Measurements from ENCODE around the gene IRAK4.

DNA sequence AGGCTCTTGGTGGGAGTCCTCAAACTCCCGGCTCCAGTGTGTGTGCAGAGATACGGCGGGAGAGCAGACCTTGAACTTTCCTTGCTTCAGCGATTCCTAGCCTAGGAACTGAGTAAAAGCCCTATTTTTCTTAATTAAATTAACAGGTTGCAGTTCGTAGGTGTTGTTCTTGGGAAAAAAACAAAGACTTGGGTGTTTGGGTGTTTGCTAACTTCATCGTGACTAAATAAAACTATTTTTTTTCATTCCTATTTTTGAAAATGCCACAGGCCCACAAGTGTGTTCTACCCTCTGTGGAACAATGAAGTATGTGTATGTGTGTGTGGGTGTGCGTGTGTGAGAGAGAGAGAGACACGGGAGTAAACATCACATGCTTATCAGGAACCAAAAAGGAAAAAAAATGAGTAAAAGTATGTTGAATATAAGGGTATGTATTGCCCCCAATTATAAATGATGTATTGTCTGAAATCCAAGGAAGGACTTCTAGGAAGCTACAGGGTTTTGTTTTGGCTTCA is 77.8 kb downstream of the IRAK4 start:
- TF ChIP-seq, protein P1, sequence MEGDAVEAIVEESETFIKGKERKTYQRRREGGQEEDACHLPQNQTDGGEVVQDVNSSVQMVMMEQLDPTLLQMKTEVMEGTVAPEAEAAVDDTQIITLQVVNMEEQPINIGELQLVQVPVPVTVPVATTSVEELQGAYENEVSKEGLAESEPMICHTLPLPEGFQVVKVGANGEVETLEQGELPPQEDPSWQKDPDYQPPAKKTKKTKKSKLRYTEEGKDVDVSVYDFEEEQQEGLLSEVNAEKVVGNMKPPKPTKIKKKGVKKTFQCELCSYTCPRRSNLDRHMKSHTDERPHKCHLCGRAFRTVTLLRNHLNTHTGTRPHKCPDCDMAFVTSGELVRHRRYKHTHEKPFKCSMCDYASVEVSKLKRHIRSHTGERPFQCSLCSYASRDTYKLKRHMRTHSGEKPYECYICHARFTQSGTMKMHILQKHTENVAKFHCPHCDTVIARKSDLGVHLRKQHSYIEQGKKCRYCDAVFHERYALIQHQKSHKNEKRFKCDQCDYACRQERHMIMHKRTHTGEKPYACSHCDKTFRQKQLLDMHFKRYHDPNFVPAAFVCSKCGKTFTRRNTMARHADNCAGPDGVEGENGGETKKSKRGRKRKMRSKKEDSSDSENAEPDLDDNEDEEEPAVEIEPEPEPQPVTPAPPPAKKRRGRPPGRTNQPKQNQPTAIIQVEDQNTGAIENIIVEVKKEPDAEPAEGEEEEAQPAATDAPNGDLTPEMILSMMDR (IDR thresholded peaks at IDR 0.05) = no peak
- no peak for TF ChIP-seq POLR2A (IDR thresholded peaks at IDR 0.05)
- TF ChIP-seq POLR2AphosphoS5 (IDR thresholded peaks at IDR 0.05) = no peak
